GM12874 (cell line): ENCODE data around the gene SBK1.

ENCODE experiments used
- TF ChIP-seq, protein P1 (sequence below): IDR thresholded peaks from 2 replicates; pipeline ENCODE4 v1.5.1; 2011; ENCODE audit warnings: low read depth, mild to moderate bottlenecking, control low read depth, low read length, moderate library complexity; ENCODE audit not compliant: insufficient read depth

The SBK1 gene

DNA sequence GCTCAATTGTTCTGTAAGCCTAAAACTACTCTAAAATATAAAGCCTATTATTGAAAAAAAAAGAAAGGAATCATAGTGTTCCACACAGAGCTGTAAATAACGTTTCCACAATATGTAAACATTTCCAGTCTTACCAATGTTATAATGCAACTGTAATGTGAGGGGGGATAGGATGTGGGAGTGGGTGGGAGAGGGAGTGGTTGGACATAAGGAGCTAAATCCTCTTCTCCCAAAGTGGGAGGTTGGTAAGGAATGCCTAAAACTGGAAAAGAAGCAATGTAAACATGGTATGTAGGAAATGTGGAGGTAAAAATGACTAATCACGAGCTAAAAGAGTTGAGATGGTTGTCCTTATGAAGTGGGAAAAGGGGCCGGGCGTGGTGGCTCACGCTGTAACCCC, 17.6 kb upstream of the SBK1 start:
- TF ChIP-seq, protein P1, sequence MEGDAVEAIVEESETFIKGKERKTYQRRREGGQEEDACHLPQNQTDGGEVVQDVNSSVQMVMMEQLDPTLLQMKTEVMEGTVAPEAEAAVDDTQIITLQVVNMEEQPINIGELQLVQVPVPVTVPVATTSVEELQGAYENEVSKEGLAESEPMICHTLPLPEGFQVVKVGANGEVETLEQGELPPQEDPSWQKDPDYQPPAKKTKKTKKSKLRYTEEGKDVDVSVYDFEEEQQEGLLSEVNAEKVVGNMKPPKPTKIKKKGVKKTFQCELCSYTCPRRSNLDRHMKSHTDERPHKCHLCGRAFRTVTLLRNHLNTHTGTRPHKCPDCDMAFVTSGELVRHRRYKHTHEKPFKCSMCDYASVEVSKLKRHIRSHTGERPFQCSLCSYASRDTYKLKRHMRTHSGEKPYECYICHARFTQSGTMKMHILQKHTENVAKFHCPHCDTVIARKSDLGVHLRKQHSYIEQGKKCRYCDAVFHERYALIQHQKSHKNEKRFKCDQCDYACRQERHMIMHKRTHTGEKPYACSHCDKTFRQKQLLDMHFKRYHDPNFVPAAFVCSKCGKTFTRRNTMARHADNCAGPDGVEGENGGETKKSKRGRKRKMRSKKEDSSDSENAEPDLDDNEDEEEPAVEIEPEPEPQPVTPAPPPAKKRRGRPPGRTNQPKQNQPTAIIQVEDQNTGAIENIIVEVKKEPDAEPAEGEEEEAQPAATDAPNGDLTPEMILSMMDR, result no peak

DNA sequence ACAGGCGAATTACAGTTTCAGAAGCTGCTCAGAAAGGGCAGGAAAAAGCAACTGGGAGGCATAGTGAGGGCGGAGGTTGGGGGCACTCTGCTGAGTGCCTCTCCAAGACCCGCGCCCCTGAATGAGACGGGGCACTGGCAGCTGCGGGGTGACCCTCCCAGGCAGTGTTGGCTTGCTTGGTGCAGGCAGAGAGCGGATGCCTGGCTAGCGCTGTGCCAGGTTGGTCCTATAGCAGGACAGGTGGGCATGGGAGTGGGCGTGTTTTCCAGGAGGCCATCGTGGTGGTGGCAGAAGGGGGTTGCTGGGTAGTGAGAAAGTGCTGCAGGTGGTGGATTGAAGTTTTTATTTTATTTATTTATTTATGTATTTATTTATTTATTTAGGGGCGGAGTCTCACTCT, 16.0 kb upstream of the SBK1 start:
- TF ChIP-seq, protein P1, result no peak

DNA sequence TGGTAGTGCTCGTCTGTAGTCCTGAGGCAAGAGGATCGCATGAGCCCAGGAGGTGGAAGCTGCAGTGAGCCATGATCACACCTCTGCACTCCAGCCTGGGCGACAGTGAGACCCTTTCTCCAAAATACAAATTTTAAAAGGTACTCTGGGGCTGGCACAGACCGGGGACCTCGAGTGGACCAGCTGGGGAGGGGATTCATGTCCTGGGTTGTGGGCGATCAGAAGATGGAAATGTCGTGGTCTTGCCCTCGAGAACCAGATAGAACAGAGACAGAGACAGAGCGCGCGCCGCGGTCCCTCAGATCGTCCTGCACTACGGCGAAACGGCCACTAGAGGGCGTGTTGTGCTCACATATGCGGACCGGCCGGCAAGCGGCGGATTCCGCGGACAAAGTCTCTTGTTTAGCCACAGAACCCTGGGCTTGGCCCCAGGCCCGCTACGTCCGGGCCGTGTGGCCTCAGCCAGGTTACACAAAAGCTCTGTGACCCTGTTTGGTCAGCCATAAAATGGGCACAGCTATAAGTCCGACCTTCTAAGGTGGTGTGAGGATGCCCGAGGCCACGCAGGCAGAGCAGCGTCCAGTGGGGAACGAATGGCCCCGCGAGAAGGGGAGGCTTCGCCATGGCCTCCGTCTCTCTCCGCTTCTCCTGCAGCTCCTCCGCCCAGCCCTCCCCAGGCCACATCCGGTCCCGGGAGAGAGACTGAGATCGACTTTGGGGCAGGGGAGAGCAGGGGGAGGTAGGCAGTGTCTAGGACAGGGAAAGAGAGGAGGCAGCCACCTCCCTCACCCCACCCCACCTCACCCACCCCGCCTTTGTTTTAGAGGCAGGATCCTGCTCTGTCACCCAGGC, 14.6 kb upstream of the SBK1 start:
- TF ChIP-seq, protein P1, result peak; percentile 94

DNA sequence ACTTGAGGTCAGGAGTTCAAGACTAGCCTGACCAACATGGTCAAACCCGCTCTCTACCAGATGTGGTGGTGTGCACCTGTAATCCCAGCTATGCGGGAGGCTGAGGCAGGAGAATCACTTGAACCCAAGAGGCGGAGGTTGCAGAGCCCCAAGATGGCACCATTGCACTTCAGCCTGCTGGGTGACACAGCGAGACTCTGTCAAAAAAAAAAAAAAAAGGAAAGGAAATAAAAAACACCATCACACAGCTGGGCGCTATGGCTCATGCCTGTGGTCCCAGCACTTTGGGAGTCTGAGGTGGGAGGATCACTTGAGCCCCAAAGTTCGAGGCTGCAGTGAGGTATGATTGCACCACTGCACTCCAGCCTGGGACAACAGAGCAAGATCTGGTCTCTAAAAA, 13.3 kb upstream of the SBK1 start:
- TF ChIP-seq, protein P1, result no peak

DNA sequence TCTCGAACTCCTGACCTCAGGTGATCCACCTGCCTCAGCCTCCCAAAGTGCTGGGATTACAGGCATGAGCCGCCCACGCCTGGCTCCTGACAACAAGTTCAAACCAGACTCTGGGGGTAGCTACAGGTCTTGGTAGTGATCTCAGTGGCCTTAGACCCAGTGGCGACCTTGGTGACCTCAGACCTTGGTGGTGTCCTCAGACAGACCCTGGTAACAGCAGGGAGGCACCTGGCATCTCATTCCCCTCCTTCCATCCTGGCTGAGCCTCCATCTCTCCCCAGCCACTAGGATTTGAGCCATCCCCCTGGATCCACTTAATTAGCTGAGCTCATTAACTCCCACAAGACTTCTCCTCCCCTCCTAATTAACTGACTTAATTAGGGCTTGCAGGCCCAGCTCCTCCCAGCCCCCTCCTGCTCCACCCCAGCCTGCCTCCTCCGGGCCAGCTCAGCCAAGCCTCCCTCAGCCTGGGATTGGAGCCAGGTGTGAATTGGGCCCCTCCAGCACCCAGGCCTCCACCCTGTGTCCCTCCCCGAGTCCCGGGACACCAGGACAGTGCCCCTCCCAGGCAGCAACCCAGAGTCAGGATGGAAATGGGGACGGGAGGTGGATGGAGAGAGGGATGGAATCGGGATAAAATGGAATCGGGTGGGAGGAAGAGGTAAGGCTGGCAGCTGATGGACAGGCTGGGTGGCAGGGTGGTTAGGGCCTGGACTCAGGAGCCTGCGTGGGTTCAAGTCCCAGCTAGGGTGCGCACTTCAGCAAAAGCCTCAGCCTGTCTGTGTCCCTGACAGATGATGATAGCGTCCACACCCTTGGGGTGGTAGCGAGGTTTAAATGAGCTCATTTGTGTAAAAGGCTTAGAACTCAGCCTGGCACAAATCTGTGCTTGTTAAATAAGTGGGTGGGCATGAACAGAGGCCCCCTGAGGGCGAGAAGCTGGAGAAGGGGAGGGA, 11.2 kb upstream of the SBK1 start:
- TF ChIP-seq, protein P1, result no peak

DNA sequence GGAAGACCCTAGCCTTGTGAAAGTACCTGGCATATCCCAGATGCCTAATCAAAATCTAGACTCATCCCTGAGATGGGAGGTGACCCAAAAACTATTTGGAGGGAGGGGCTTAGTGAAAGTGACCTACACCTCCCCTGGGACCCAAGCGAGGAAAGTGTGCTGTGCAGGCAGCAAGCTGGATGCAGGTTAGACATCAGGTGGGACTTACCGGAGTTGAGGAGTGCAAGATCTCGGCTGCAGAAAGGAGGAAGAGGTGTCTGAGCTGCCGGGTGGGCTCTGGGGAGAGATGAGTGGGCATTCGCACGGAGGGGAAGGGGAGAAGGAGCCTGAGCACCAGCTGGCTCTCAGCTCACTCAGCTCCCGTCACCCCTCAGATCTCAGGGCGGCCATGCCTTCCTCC, 10.3 kb upstream of the SBK1 start:
- TF ChIP-seq, protein P1, result no peak

DNA sequence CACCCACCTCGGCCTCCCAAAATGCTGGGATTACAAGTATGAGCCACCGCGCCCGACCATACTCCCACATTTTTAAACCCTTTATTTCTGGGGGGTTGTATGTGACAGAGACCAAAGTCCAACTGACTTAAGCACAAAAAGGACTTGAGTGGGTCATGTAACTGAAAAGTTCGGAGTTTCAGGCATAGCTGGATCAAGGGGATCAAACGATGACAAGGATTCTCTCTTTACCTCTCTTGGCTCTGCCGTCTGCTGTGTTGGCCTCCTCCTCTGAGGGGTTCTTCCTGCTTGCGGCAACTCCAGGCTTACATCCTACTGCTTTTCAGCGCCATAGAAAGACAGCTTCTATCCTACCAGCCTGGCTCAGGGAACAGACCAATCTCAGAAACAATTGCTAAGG, 9.2 kb upstream of the SBK1 start:
- TF ChIP-seq, protein P1, result no peak
